OCI-LY1 (cell line): ENCODE measurements around the gene CADM1.

Experiments
- EZH2 ChIP-seq: fragments of 200-600 bp; sonication (generic), shearing (Covaris generic); IDR thresholded peaks from 2 replicates; pipeline ENCODE4 v1.8.0; 2017; ENCODE audit warnings: borderline replicate concordance, mixed run types, mild to moderate bottlenecking, antibody characterized with exemption, low read length, moderate library complexity, mixed read lengths
- TF ChIP-seq, protein P1 (sequence below): fragments of 200-600 bp; sonication (generic), shearing (Covaris generic); IDR thresholded peaks from 2 replicates; pipeline ENCODE4 v1.5.1; 2017; ENCODE audit warnings: mild to moderate bottlenecking, antibody characterized with exemption, low read length, moderate library complexity, mixed read lengths

DNA sequence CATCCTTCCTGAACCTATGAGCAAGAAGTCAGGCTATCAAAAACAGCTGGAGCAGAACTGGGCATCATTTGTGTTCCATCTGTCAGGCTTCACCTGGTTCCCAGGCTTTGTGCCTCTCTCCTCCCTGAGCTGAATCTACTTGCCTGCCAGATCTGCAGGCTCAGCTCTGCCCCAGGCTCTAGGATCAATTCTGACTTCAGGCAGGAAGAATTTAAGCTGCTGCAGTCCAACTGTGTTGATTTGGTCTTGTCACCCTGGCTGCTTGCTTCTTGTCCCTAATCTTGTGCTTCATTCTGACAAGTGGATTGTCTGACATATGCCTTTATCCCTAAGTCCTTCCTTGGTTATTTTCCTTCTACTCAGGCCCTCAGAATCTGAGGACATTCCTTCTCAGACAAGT, 31.6 kb upstream of the CADM1 start:
- TF ChIP-seq, protein P1, sequence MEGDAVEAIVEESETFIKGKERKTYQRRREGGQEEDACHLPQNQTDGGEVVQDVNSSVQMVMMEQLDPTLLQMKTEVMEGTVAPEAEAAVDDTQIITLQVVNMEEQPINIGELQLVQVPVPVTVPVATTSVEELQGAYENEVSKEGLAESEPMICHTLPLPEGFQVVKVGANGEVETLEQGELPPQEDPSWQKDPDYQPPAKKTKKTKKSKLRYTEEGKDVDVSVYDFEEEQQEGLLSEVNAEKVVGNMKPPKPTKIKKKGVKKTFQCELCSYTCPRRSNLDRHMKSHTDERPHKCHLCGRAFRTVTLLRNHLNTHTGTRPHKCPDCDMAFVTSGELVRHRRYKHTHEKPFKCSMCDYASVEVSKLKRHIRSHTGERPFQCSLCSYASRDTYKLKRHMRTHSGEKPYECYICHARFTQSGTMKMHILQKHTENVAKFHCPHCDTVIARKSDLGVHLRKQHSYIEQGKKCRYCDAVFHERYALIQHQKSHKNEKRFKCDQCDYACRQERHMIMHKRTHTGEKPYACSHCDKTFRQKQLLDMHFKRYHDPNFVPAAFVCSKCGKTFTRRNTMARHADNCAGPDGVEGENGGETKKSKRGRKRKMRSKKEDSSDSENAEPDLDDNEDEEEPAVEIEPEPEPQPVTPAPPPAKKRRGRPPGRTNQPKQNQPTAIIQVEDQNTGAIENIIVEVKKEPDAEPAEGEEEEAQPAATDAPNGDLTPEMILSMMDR = no peak
- no peak for TF ChIP-seq EZH2
